GM12878 (cell line): ENCODE measurements around the gene GPI. TPM values are rescaled to one million over a fixed set of nuclear protein-coding genes. Genes with fewer than 3 reads are reported as not detected.

ENCODE experiments used
- ATAC-seq: fragments of 200-7000 bp; cut with Tn5 transposase; 3 replicates; pipeline ENCODE4 v1.9.1; 2020; ENCODE audit warnings: mild to moderate bottlenecking, moderate library complexity
- BruUV-seq: library from RNA; stranded (reverse); fragments of 400-500 nt; replicated peaks from 2 replicates; lab custom pipeline; 2021; lab: Mats Ljungman, UMichigan
- CTCF ChIA-PET: fragments of 300-600 bp; sonication (Branson Sonifier 250); formaldehyde crosslinking; extraction: SDS; loops from one replicate; lab custom pipeline; 2021; ENCODE audit warnings: inconsistent platforms; lab: Yijun Ruan, JAX
- POLR2A ChIA-PET: fragments of 350-600 bp; formaldehyde crosslinking; extraction: SDS; loops from one replicate; lab custom pipeline; 2021; ENCODE audit warnings: inconsistent platforms; lab: Charles Lee
- RAD21 ChIA-PET: fragments of 300-600 bp; sonication (Branson Sonifier 250); formaldehyde crosslinking; loops from one replicate; lab custom pipeline; 2023; ENCODE audit warnings: antibody characterized with exemption; ENCODE audit not compliant: unreplicated experiment; lab: Charles Lee
- SMC1A ChIA-PET: fragments of 300-600 bp; sonication (Branson Sonifier 250); formaldehyde crosslinking; loops from one replicate; lab custom pipeline; 2023; ENCODE audit not compliant: unreplicated experiment, uncharacterized antibody; lab: Charles Lee
- DNase-seq: peaks from one replicate; pipeline ENCODE4 v3.0.0-alpha.2; 2011; ENCODE audit warnings: low read depth, low spot score
- FAIRE-seq: peaks from 3 replicates; lab custom pipeline; 2011; peaks lifted over from hg19 to GRCh38; lab: Jason Lieb, UNC
- H2AFZ ChIP-seq: 2 replicates; pipeline ENCODE4 v1.6.0; 2011; ENCODE audit warnings: low read depth, low read length, control low read depth; ENCODE audit not compliant: control insufficient read depth
- H3K27ac ChIP-seq: 2 replicates; pipeline ENCODE4 v1.5.1; 2011; ENCODE audit warnings: control low read depth; ENCODE audit not compliant: control insufficient read depth, insufficient read depth
- H3K27me3 ChIP-seq, 2 experiments: replicated peaks in 1 of 2; 2 replicates each; pipeline versions ENCODE4 v1.6.0 to v1.6.1; 2011; ENCODE audit warnings: low read length in 1 of 2; ENCODE audit not compliant: control insufficient read depth in 2 of 2, insufficient read depth in 2 of 2
- H3K36me3 ChIP-seq, 2 experiments: 2 replicates each; pipeline ENCODE4 v1.5.1; 2011; ENCODE audit warnings: low read length in 1 of 2; ENCODE audit not compliant: control insufficient read depth in 2 of 2, insufficient read depth in 2 of 2
- H3K4me1 ChIP-seq: 2 replicates; pipeline ENCODE4 v1.6.1; 2011; ENCODE audit warnings: mild to moderate bottlenecking, low read length, moderate library complexity, mixed read lengths; ENCODE audit not compliant: control insufficient read depth, insufficient read depth
- H3K4me2 ChIP-seq: 2 replicates; pipeline ENCODE4 v1.6.0; 2011; ENCODE audit warnings: control low read depth; ENCODE audit not compliant: control insufficient read depth, insufficient read depth
- H3K4me3 ChIP-seq: fragments of 200-600 bp; sonication (generic); 2 replicates; pipeline ENCODE4 v1.5.1; 2016
- H3K79me2 ChIP-seq: 2 replicates; pipeline ENCODE4 v1.6.0; 2011; ENCODE audit warnings: low read length; ENCODE audit not compliant: control insufficient read depth, insufficient read depth
- H3K9ac ChIP-seq: 2 replicates; pipeline ENCODE4 v1.8.0; 2011; ENCODE audit warnings: low read length, control low read depth, mixed read lengths; ENCODE audit not compliant: control insufficient read depth, insufficient read depth
- H3K9me3 ChIP-seq: replicated peaks from 3 replicates; pipeline ENCODE4 v1.5.1; 2011; ENCODE audit warnings: mild to moderate bottlenecking, low read length; ENCODE audit not compliant: control insufficient read depth, insufficient read depth
- H4K20me1 ChIP-seq: 2 replicates; pipeline ENCODE4 v1.6.0; 2011; ENCODE audit not compliant: control insufficient read depth, insufficient read depth
- EP300 ChIP-seq, 2 experiments: fragments of 150-350 bp in 1 of 2; IDR thresholded peaks; 2 replicates each; pipeline ENCODE4 v1.6.1; 2011 to 2012; ENCODE audit warnings: low read depth in 2 of 2, low read length in 2 of 2, borderline replicate concordance in 1 of 2, improper control_type of control experiment in 1 of 2, inconsistent platforms in 1 of 2; ENCODE audit not compliant: control insufficient read depth in 1 of 2
- WGBS: methylation state at CpG from one replicate; pipeline ENCODE4 v1.1.6; 2016; ENCODE audit warnings: low lambda C conversion rate; ENCODE audit not compliant: insufficient replicate concordance, insufficient coverage; ENCODE audit errors: missing lambda C conversion rate; 5-methylcytosine and 5-hydroxymethylcytosine counted together
- in situ Hi-C: fragments of 300-500 bp; cut with MboI; formaldehyde crosslinking; loops from 9 replicates; pipeline ENCODE4 v1.14.3; 2018; ENCODE audit warnings: mixed read lengths
- intact Hi-C: fragments of 100-400 bp; cut with micrococcal nuclease; formaldehyde crosslinking; loops from one replicate; pipeline ENCODE4 v1.14.2; 2022; ENCODE audit not compliant: unreplicated experiment
- polyA plus RNA-seq, 11 experiments: library from polyadenylated mRNA; depleted of rRNA in 4 of 11; unstranded in 6 of 11; stranded (reverse) in 5 of 11; fragments of >200 nt; fragmentation: Nextera tagmentation in 4 of 11; fragmentation: Illumina TruSeq in 1 of 11; extraction: Ambion mirVana in 4 of 11; extraction: Trizol in 1 of 11; gene quantifications; 1 replicate in 1 of 11; 2 replicates in 10 of 11; pipeline versions ENCODE4 v1.2.1 to v1.2.3, GENCODE V29; 2011 to 2016; ENCODE audit warnings: inconsistent platforms in 2 of 11, missing spikeins in 2 of 11, low read depth in 1 of 11
- total RNA-seq, 4 experiments: library from RNA; depleted of rRNA in 3 of 4; stranded (reverse); fragments of >200 nt in 3 of 4; fragmentation: Illumina TruSeq in 1 of 4; extraction: Trizol in 1 of 4; gene quantifications; 2 replicates each; pipeline versions ENCODE4 v1.2.1 to v1.2.3, GENCODE V29; 2013 to 2021
- TF ChIP-seq, protein P1 (sequence below): IDR thresholded peaks from 2 replicates; pipeline ENCODE4 v1.6.1; 2012; ENCODE audit warnings: improper control_type of control experiment, low read depth, low read length; ENCODE audit not compliant: insufficient replicate concordance
- TF ChIP-seq, protein P2 (sequence below): fragments of 150-350 bp; IDR thresholded peaks from 2 replicates; pipeline ENCODE4 v1.6.1; 2016; ENCODE audit warnings: low read depth, low read length

The GPI gene
- total and polyA plus RNA-seq, 10 of the 15 experiments (the other 5 are each of a cell fraction or from before 2014, with no cell fraction given) = 124 to 400 (median 190) TPM

DNA sequence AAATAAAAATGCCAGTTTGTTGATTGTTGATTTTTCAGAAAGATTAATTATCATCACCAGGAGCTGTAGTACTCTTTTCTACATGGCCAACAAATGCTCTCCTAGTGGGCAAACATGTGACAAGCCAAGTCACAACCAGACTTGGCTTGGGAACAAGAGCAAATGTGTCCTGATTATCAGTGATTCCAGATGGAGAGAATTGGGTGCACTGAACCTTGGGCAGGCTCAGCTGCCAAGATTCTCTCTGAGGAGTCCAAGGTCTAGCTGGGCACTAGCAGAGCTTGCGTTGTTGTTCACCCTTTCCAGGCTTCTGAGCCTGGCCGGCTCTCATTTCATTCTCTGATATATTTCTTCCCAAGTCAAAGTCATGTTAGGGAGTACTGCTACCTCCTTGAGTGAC lies 27.3 kb upstream of the GPI start:
- in situ Hi-C loops (no loop called here), intact Hi-C loops (loop anchor here (2.0 kb wide), 1 partner anchor 97 kb away; no protein-coding TSS in a partner anchor)
- ChIA-PET SMC1A (interaction anchor here (0.6 to 1.4 kb wide), 4 partner anchors 11 to 92 kb away, joined by 3 to 4 read pairs (median 4); no protein-coding TSS in a partner anchor), POLR2A (interaction anchor here (0.6 to 1.0 kb wide), 2 partner anchors 56 to 80 kb away, joined by 3 to 4 read pairs; no protein-coding TSS in a partner anchor), RAD21 (interaction anchor here (0.9 kb wide), 1 partner anchor 24 kb away, joined by 3 read pairs; no protein-coding TSS in a partner anchor), CTCF (interaction anchor here (1.0 to 5.7 kb wide), 5 partner anchors 9 to 133 kb away, joined by 3 to 38 read pairs (median 3); no protein-coding TSS in a partner anchor)
- H3K9me3 ChIP-seq = no peaks in the 10 kb centered on the region
- no peaks in the 10 kb centered on the region for H3K27me3 ChIP-seq
- no peaks in the 10 kb centered on the region for H4K20me1 ChIP-seq
- 82% methylated on average over 2 of the region's 2 CpGs for WGBS
- H3K4me3 ChIP-seq = no peak overlapping the region
- TF ChIP-seq, protein P1, sequence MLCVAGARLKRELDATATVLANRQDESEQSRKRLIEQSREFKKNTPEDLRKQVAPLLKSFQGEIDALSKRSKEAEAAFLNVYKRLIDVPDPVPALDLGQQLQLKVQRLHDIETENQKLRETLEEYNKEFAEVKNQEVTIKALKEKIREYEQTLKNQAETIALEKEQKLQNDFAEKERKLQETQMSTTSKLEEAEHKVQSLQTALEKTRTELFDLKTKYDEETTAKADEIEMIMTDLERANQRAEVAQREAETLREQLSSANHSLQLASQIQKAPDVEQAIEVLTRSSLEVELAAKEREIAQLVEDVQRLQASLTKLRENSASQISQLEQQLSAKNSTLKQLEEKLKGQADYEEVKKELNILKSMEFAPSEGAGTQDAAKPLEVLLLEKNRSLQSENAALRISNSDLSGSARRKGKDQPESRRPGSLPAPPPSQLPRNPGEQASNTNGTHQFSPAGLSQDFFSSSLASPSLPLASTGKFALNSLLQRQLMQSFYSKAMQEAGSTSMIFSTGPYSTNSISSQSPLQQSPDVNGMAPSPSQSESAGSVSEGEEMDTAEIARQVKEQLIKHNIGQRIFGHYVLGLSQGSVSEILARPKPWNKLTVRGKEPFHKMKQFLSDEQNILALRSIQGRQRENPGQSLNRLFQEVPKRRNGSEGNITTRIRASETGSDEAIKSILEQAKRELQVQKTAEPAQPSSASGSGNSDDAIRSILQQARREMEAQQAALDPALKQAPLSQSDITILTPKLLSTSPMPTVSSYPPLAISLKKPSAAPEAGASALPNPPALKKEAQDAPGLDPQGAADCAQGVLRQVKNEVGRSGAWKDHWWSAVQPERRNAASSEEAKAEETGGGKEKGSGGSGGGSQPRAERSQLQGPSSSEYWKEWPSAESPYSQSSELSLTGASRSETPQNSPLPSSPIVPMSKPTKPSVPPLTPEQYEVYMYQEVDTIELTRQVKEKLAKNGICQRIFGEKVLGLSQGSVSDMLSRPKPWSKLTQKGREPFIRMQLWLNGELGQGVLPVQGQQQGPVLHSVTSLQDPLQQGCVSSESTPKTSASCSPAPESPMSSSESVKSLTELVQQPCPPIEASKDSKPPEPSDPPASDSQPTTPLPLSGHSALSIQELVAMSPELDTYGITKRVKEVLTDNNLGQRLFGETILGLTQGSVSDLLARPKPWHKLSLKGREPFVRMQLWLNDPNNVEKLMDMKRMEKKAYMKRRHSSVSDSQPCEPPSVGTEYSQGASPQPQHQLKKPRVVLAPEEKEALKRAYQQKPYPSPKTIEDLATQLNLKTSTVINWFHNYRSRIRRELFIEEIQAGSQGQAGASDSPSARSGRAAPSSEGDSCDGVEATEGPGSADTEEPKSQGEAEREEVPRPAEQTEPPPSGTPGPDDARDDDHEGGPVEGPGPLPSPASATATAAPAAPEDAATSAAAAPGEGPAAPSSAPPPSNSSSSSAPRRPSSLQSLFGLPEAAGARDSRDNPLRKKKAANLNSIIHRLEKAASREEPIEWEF = no peak
- TF ChIP-seq, protein P2, sequence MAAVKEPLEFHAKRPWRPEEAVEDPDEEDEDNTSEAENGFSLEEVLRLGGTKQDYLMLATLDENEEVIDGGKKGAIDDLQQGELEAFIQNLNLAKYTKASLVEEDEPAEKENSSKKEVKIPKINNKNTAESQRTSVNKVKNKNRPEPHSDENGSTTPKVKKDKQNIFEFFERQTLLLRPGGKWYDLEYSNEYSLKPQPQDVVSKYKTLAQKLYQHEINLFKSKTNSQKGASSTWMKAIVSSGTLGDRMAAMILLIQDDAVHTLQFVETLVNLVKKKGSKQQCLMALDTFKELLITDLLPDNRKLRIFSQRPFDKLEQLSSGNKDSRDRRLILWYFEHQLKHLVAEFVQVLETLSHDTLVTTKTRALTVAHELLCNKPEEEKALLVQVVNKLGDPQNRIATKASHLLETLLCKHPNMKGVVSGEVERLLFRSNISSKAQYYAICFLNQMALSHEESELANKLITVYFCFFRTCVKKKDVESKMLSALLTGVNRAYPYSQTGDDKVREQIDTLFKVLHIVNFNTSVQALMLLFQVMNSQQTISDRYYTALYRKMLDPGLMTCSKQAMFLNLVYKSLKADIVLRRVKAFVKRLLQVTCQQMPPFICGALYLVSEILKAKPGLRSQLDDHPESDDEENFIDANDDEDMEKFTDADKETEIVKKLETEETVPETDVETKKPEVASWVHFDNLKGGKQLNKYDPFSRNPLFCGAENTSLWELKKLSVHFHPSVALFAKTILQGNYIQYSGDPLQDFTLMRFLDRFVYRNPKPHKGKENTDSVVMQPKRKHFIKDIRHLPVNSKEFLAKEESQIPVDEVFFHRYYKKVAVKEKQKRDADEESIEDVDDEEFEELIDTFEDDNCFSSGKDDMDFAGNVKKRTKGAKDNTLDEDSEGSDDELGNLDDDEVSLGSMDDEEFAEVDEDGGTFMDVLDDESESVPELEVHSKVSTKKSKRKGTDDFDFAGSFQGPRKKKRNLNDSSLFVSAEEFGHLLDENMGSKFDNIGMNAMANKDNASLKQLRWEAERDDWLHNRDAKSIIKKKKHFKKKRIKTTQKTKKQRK = no peak
- TF ChIP-seq EP300 (IDR thresholded peaks at IDR 0.05; ENCODE audit: borderline replicate concordance in 1 of 2, control insufficient read depth in 1 of 2, low read depth in 2 of 2, low read length in 2 of 2) = no peak
- no peak for DNase-seq
- no peaks in the 10 kb centered on the region for H3K79me2 ChIP-seq
- no peak overlapping the region for H3K4me2 ChIP-seq
- peaks cover 10 to 16% of the 10 kb centered on the region in 2 experiments for H3K36me3 ChIP-seq
- BruUV-seq = no TSS peak
- no peak for ATAC-seq
- H3K9ac ChIP-seq = no peak overlapping the region
- no peaks in the 10 kb centered on the region for H3K4me1 ChIP-seq
- no peak overlapping the region for H2AFZ ChIP-seq
- H3K27ac ChIP-seq = no peak overlapping the region
- no peak for FAIRE-seq
